Adrenal gland (tissue), 5 donors: Measurements from ENCODE around the gene SBF2.

Experiments
- POLR2A ChIP-seq, 2 donors: fragments of 450-650 bp; IDR thresholded peaks; one replicate each; pipeline ENCODE4 v1.6.1; 2017; ENCODE audit warnings: antibody characterized with exemption in 2 of 2, mild to moderate bottlenecking in 2 of 2, moderate library complexity in 1 of 2
- TF ChIP-seq, protein P1 (sequence below), 6 experiments: fragments of 450-650 bp in 4 of 6; fragments of 200-600 bp in 2 of 6; sonication (generic) in 1 of 6; IDR thresholded peaks; 1 replicate in 5 of 6; 2 replicates in 1 of 6; pipeline versions ENCODE4 v1.5.1 to v1.8.0; 2016 to 2021; ENCODE audit warnings: antibody characterized with exemption in 6 of 6, mild to moderate bottlenecking in 2 of 6, moderate library complexity in 1 of 6
- donor health status: DM: no; HTN: no; CAD: no.

DNA sequence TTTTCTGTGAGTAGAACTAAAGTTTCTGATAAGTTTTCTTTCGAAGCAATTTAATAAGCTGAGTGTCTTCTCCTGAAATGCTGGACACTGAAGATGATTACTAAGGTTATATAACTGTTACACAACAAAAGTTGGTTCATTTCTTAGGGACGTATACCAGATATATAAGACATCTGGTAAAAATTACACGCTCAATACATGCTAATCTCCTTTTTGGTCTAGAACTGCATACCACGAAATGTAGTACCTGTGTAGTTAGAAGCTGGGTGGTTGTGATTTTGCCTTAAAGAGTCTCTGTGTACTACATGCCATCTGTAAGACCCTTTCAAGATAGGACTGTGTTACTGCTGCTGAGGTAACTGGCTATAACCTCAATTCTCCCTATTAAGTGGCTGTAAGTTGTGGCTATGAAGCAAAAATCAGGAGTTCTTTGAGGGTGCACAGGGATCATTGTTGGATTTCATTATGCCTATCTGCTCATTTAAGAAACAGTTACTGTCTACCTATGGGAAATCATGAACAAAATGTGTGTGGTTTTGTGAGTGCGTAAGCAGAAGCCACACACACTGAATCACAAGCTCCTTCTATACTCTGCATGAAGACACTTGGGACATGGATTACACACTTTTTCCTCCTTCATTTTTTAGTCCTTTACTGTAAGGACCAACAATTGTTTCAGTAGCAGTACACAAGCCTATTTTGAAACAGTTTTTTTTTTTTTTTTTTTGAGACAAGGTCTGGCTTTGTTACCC is 434.3 kb downstream of the SBF2 start:
- TF ChIP-seq, protein P1, sequence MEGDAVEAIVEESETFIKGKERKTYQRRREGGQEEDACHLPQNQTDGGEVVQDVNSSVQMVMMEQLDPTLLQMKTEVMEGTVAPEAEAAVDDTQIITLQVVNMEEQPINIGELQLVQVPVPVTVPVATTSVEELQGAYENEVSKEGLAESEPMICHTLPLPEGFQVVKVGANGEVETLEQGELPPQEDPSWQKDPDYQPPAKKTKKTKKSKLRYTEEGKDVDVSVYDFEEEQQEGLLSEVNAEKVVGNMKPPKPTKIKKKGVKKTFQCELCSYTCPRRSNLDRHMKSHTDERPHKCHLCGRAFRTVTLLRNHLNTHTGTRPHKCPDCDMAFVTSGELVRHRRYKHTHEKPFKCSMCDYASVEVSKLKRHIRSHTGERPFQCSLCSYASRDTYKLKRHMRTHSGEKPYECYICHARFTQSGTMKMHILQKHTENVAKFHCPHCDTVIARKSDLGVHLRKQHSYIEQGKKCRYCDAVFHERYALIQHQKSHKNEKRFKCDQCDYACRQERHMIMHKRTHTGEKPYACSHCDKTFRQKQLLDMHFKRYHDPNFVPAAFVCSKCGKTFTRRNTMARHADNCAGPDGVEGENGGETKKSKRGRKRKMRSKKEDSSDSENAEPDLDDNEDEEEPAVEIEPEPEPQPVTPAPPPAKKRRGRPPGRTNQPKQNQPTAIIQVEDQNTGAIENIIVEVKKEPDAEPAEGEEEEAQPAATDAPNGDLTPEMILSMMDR (IDR thresholded peaks at IDR 0.05) = no peak
- TF ChIP-seq POLR2A (IDR thresholded peaks at IDR 0.05) = no peak
